Nephron (organoid): ENCODE data around the gene DEPDC1.

Experiments used
- H3K27ac Mint-ChIP-seq, 3 experiments: 2 replicates each; pipeline ENCODE4 v1.8.0; 2020; ENCODE audit warnings: mixed read lengths in 3 of 3, mild to moderate bottlenecking in 2 of 3, moderate library complexity in 1 of 3
- H3K27me3 Mint-ChIP-seq: 2 replicates; pipeline ENCODE4 v1.8.0; 2021; ENCODE audit warnings: low read depth, mild to moderate bottlenecking, moderate library complexity, mixed read lengths
- H3K36me3 Mint-ChIP-seq: 2 replicates; pipeline ENCODE4 v1.8.0; 2020; ENCODE audit warnings: low read depth, mixed read lengths
- H3K4me1 Mint-ChIP-seq: 2 replicates; pipeline ENCODE4 v1.8.0; 2020; ENCODE audit warnings: mixed read lengths
- H3K4me3 Mint-ChIP-seq, 3 experiments: 2 replicates each; pipeline ENCODE4 v1.8.0; 2020; ENCODE audit warnings: mild to moderate bottlenecking in 3 of 3, mixed read lengths in 3 of 3, moderate library complexity in 2 of 3
- H3K9me3 Mint-ChIP-seq: 2 replicates; pipeline ENCODE4 v1.8.0; 2020; ENCODE audit warnings: mixed read lengths
- CTCF ChIP-seq, 3 experiments: fragments of 200-600 bp; sonication (generic); IDR thresholded peaks; one replicate each; pipeline ENCODE4 v1.5.0; 2021; ENCODE audit warnings: antibody characterized with exemption in 3 of 3; ENCODE audit not compliant: unreplicated experiment in 3 of 3

The DEPDC1 gene

GRCh38 chr1:68426594-68426993 lies 70.3 kb downstream of the DEPDC1 start:
- Mint-ChIP-seq H3K4me1 (no peaks in the 10 kb centered on the region), H3K27ac (no peak overlapping the region), H3K36me3 (no peaks in the 10 kb centered on the region), H3K27me3 (no peaks in the 10 kb centered on the region), H3K4me3 (no peak overlapping the region), H3K9me3 (no peaks in the 10 kb centered on the region)
- no peak for TF ChIP-seq CTCF (IDR thresholded peaks at IDR 0.05; ENCODE audit: unreplicated experiment in 3 of 3)
